Mesendoderm (in vitro differentiated cells): ENCODE measurements around the gene MTCH2.

Experiments
- DNase-seq: peaks from one replicate; pipeline ENCODE4 v3.0.0; 2013
- H2AK5ac ChIP-seq: 2 replicates; pipeline ENCODE4 v1.6.1; 2013; ENCODE audit warnings: low read length, inconsistent platforms
- H2BK120ac ChIP-seq: 2 replicates; pipeline ENCODE4 v1.6.1; 2013; ENCODE audit warnings: low read depth, mild to moderate bottlenecking, low read length, moderate library complexity, mixed read lengths
- H2BK15ac ChIP-seq: replicated peaks from 2 replicates; pipeline ENCODE4 v1.6.1; 2013; ENCODE audit warnings: low read depth, mild to moderate bottlenecking, moderate library complexity
- H2BK5ac ChIP-seq: 2 replicates; pipeline ENCODE4 v1.6.1; 2013; ENCODE audit warnings: low read length, inconsistent platforms
- H3K18ac ChIP-seq: 2 replicates; pipeline ENCODE4 v1.6.1; 2013; ENCODE audit warnings: mild to moderate bottlenecking, low read length, mixed read lengths
- H3K23ac ChIP-seq: one replicate; pipeline ENCODE4 v1.6.1; 2013; ENCODE audit warnings: low read length
- H3K27ac ChIP-seq: 2 replicates; pipeline ENCODE4 v1.5.1; 2013; ENCODE audit warnings: low read depth, mild to moderate bottlenecking, inconsistent platforms, low read length, moderate library complexity
- H3K27me3 ChIP-seq: 2 replicates; pipeline ENCODE4 v1.6.1; 2013; ENCODE audit warnings: low read length, control low read depth, mild to moderate bottlenecking, inconsistent platforms; ENCODE audit not compliant: insufficient read depth, poor library complexity
- H3K36me3 ChIP-seq: 2 replicates; pipeline ENCODE4 v1.6.1; 2013; ENCODE audit warnings: low read length, inconsistent platforms; ENCODE audit not compliant: control insufficient read depth, insufficient read depth
- H3K4ac ChIP-seq: one replicate; pipeline ENCODE4 v1.6.1; 2013; ENCODE audit warnings: low read depth, mild to moderate bottlenecking, low read length, moderate library complexity
- H3K4me1 ChIP-seq: 2 replicates; pipeline ENCODE4 v1.6.1; 2013; ENCODE audit warnings: low read depth, low read length, inconsistent platforms; ENCODE audit not compliant: control insufficient read depth
- H3K4me2 ChIP-seq: 2 replicates; pipeline ENCODE4 v1.6.1; 2013; ENCODE audit warnings: low read length
- H3K4me3 ChIP-seq: 2 replicates; pipeline ENCODE4 v1.5.1; 2013; ENCODE audit warnings: mild to moderate bottlenecking, low read length
- H3K56ac ChIP-seq: one replicate; pipeline ENCODE4 v1.6.1; 2013; ENCODE audit warnings: low read length
- H3K79me1 ChIP-seq: 2 replicates; pipeline ENCODE4 v1.6.1; 2013; ENCODE audit warnings: low read length, inconsistent platforms
- H3K79me2 ChIP-seq: 2 replicates; pipeline ENCODE4 v1.6.1; 2013; ENCODE audit warnings: mild to moderate bottlenecking, low read length; ENCODE audit not compliant: control insufficient read depth, insufficient read depth
- H3K9ac ChIP-seq: 2 replicates; pipeline ENCODE4 v1.6.1; 2013; ENCODE audit warnings: low read length, inconsistent platforms
- H4K5ac ChIP-seq: one replicate; pipeline ENCODE4 v1.6.1; 2013; ENCODE audit warnings: low read length
- H4K8ac ChIP-seq: one replicate; pipeline ENCODE4 v1.6.1; 2013; ENCODE audit warnings: low read depth, mild to moderate bottlenecking, control low read depth, low read length, moderate library complexity
- WGBS: extraction: QIAGEN DNeasy Blood & Tissue Kit; methylation state at CpG from one replicate; pipeline ENCODE4 v1.1.7; 2013; ENCODE audit warnings: low lambda C conversion rate, missing lambda C conversion rate; ENCODE audit not compliant: insufficient coverage; ENCODE audit errors: extremely low coverage; 5-methylcytosine and 5-hydroxymethylcytosine counted together

MTCH2 gene

DNA sequence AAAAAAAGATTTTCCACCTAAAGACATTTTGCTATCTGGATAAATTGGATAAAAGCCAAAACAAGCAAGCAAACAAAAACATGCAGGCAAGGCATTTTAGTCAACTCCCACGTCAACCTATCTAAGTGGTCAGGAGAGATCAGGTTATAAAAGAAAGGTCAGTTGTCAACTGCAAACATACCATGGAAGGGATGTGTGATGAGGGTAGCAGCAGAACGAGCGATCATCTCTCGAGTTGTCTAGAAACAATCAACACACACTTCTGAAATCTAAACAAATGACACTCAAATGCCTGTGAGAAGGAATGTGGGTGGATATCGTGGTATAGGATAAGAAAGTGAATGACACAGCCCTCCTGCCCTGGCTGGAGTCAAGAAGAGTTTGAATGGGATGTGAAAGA lies 10.9 kb downstream of the MTCH2 start:
- no peak overlapping the region for H3K9ac ChIP-seq
- no peak overlapping the region for H2BK120ac ChIP-seq
- no peak overlapping the region for H4K8ac ChIP-seq
- no peak overlapping the region for H3K23ac ChIP-seq
- H3K27me3 ChIP-seq = no peaks in the 10 kb centered on the region
- no peaks in the 10 kb centered on the region for H3K79me2 ChIP-seq
- H3K4me2 ChIP-seq = no peak overlapping the region
- no peak overlapping the region for H3K56ac ChIP-seq
- peaks cover 3% of the 10 kb centered on the region for H3K36me3 ChIP-seq
- H3K79me1 ChIP-seq = no peaks in the 10 kb centered on the region
- H2AK5ac ChIP-seq = no peak overlapping the region
- H2BK5ac ChIP-seq = no peak overlapping the region
- H3K4me3 ChIP-seq = no peak overlapping the region
- H3K4ac ChIP-seq = no peak overlapping the region
- no peaks in the 10 kb centered on the region for H3K4me1 ChIP-seq
- no peak for DNase-seq
- no peak overlapping the region for H4K5ac ChIP-seq
- H3K27ac ChIP-seq = no peak overlapping the region
- H2BK15ac ChIP-seq = no peak overlapping the region
- no peak overlapping the region for H3K18ac ChIP-seq
- no CpG with 5 or more reads among the region's 5 CpGs for WGBS

GRCh38 chr11:47628026-47628425 lies 14.3 kb downstream of the MTCH2 start:
- no peaks in the 10 kb centered on the region for H3K79me1 ChIP-seq
- no peaks in the 10 kb centered on the region for H3K79me2 ChIP-seq
- no peak overlapping the region for H3K9ac ChIP-seq
- no peak overlapping the region for H2BK15ac ChIP-seq
- no CpG with 5 or more reads among the region's 4 CpGs for WGBS
- H3K23ac ChIP-seq = no peak overlapping the region
- H4K5ac ChIP-seq = no peak overlapping the region
- H3K4me2 ChIP-seq = no peak overlapping the region
- no peak overlapping the region for H3K27ac ChIP-seq
- H3K27me3 ChIP-seq = no peaks in the 10 kb centered on the region
- no peak overlapping the region for H2BK120ac ChIP-seq
- no peak for DNase-seq
- no peak overlapping the region for H3K4ac ChIP-seq
- H2BK5ac ChIP-seq = no peak overlapping the region
- no peak overlapping the region for H3K4me3 ChIP-seq
- no peak overlapping the region for H3K56ac ChIP-seq
- no peak overlapping the region for H2AK5ac ChIP-seq
- H4K8ac ChIP-seq = no peak overlapping the region
- no peaks in the 10 kb centered on the region for H3K4me1 ChIP-seq
- H3K18ac ChIP-seq = no peak overlapping the region
- H3K36me3 ChIP-seq = peaks cover 5% of the 10 kb centered on the region

DNA sequence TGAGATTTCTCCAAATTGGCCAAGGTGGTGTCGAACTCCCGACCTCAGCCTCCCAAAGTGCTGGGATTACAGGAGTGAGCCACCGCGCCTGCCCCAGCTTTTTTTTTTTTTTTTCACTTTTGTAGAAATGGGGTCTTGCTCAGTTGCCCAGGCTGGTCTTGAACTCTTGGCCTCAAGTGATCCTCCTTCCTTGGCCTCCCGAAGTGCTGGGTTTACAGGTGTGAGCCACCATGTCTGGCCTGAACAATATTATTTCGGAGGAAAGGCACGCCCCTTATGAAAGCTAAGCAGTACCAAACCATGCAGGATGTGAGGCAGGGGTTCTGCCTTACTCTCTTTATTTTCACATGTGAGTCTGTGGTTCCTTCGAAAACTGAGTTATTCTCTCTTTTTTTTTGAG lies 16.1 kb downstream of the MTCH2 start:
- no peak overlapping the region for H4K8ac ChIP-seq
- no peak overlapping the region for H3K56ac ChIP-seq
- H3K4me2 ChIP-seq = no peak overlapping the region
- no peaks in the 10 kb centered on the region for H3K27me3 ChIP-seq
- H3K4ac ChIP-seq = no peak overlapping the region
- H3K9ac ChIP-seq = no peak overlapping the region
- peaks cover 5% of the 10 kb centered on the region for H3K36me3 ChIP-seq
- H4K5ac ChIP-seq = no peak overlapping the region
- no peak overlapping the region for H2BK15ac ChIP-seq
- no peak overlapping the region for H3K27ac ChIP-seq
- H2BK5ac ChIP-seq = no peak overlapping the region
- no peaks in the 10 kb centered on the region for H3K4me1 ChIP-seq
- DNase-seq = no peak
- H3K79me2 ChIP-seq = no peaks in the 10 kb centered on the region
- H3K18ac ChIP-seq = no peak overlapping the region
- H2AK5ac ChIP-seq = no peak overlapping the region
- H3K79me1 ChIP-seq = no peaks in the 10 kb centered on the region
- WGBS = no CpG with 5 or more reads among the region's 8 CpGs
- no peak overlapping the region for H3K23ac ChIP-seq
- H3K4me3 ChIP-seq = no peak overlapping the region
- no peak overlapping the region for H2BK120ac ChIP-seq

- Histone ChIP-seq H3K4me1 (no peaks in the 10 kb centered on the region), H3K36me3 (peaks cover 4% of the 10 kb centered on the region), H3K23ac (no peak overlapping the region), H3K4me2 (no peak overlapping the region), H3K18ac (no peak overlapping the region), H2BK120ac (no peak overlapping the region), H4K5ac (no peak overlapping the region), H3K79me2 (no peaks in the 10 kb centered on the region), H3K56ac (no peak overlapping the region), H2BK5ac (no peak overlapping the region), H4K8ac (no peak overlapping the region), H3K4me3 (no peak overlapping the region), H2AK5ac (no peak overlapping the region), H3K27ac (no peak overlapping the region), H3K79me1 (no peaks in the 10 kb centered on the region), H3K27me3 (no peaks in the 10 kb centered on the region), H3K9ac (no peak overlapping the region), H3K4ac (no peak overlapping the region), H2BK15ac (no peak overlapping the region)
- no peak for DNase-seq
- no CpG with 5 or more reads among the region's 2 CpGs for WGBS
These were observed 21.5 kb downstream of the MTCH2 start for GRCh38 chr11:47620836-47621378.

GRCh38 chr11:47617417-47617809 lies 24.9 kb downstream of the MTCH2 start:
- H3K27ac ChIP-seq = no peak overlapping the region
- H3K27me3 ChIP-seq = no peaks in the 10 kb centered on the region
- no peak for DNase-seq

DNA sequence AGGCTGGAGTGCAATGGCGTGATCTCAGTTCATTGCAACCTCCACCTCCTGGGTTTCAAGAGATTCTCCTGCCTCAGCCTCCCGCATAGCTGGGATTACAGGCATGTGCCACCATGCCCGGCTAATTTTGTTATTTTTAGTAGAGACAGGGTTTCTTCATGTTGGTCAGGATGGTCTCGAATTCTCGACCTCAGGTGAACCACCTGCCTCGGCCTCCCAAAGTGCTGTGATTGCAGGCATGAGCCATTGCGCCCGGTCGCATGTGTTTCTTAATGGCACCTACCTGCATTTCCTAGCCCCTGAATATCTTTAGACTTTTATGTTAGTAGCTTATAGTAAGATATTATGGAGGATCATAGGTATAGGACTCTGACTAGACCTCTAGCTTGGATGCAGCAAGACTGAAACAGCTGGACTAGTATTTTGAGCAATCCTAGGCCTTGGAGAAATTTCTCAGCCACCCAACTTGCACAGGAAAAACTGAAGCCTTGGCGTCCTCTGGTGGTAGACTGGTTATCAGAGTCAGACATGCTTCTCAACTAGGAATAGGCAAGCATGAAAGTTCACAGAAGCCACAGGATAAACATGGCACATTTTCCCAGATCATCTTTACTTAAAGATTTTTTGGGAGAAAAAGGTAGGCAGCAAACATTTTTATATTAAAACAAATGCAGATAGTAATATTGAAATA lies 25.5 kb downstream of the MTCH2 start:
- no peak overlapping the region for H3K23ac ChIP-seq
- H3K36me3 ChIP-seq = peaks cover 4% of the 10 kb centered on the region
- H2BK120ac ChIP-seq = no peak overlapping the region
- H3K4me2 ChIP-seq = no peak overlapping the region
- no peak overlapping the region for H3K18ac ChIP-seq
- H3K79me1 ChIP-seq = no peaks in the 10 kb centered on the region
- H2BK5ac ChIP-seq = no peak overlapping the region
- H3K4me1 ChIP-seq = no peaks in the 10 kb centered on the region
- H2BK15ac ChIP-seq = no peak overlapping the region
- H2AK5ac ChIP-seq = no peak overlapping the region
- H3K9ac ChIP-seq = no peak overlapping the region
- H3K4me3 ChIP-seq = no peak overlapping the region
- DNase-seq = peak; percentile 75
- no peaks in the 10 kb centered on the region for H3K79me2 ChIP-seq
- H3K56ac ChIP-seq = no peak overlapping the region
- no peak overlapping the region for H4K5ac ChIP-seq
- no peak overlapping the region for H3K27ac ChIP-seq
- no CpG with 5 or more reads among the region's 10 CpGs for WGBS
- H3K27me3 ChIP-seq = no peaks in the 10 kb centered on the region
- no peak overlapping the region for H4K8ac ChIP-seq
- H3K4ac ChIP-seq = no peak overlapping the region

More at GRCh38 chr11:47617417-47617809, 24.9 kb downstream of the MTCH2 start:
- no peak overlapping the region for H4K8ac ChIP-seq
- H3K79me2 ChIP-seq = no peaks in the 10 kb centered on the region
- no peak overlapping the region for H2AK5ac ChIP-seq
- H2BK120ac ChIP-seq = no peak overlapping the region
- H2BK5ac ChIP-seq = no peak overlapping the region
- no peak overlapping the region for H3K18ac ChIP-seq
- H3K23ac ChIP-seq = no peak overlapping the region
- H3K4me3 ChIP-seq = no peak overlapping the region
- H3K4me2 ChIP-seq = no peak overlapping the region
- H3K36me3 ChIP-seq = peaks cover 4% of the 10 kb centered on the region
- WGBS = no CpG with 5 or more reads among the region's 3 CpGs
- no peak overlapping the region for H2BK15ac ChIP-seq
- no peak overlapping the region for H3K56ac ChIP-seq
- no peaks in the 10 kb centered on the region for H3K4me1 ChIP-seq
- H3K4ac ChIP-seq = no peak overlapping the region
- H3K9ac ChIP-seq = no peak overlapping the region
- no peaks in the 10 kb centered on the region for H3K79me1 ChIP-seq
- no peak overlapping the region for H4K5ac ChIP-seq
